GM12878 (cell line): ENCODE results near the gene ACACA. TPM values are rescaled to one million over a fixed set of nuclear protein-coding genes. Genes with fewer than 3 reads are reported as not detected.

Experiments used
- ATAC-seq: fragments of 200-7000 bp; cut with Tn5 transposase; 3 replicates; pipeline ENCODE4 v1.9.1; 2020; ENCODE audit warnings: mild to moderate bottlenecking, moderate library complexity
- BruUV-seq: library from RNA; stranded (reverse); fragments of 400-500 nt; replicated peaks from 2 replicates; lab custom pipeline; 2021; lab: Mats Ljungman, UMichigan
- CTCF ChIA-PET: fragments of 300-600 bp; sonication (Branson Sonifier 250); formaldehyde crosslinking; extraction: SDS; loops from one replicate; lab custom pipeline; 2021; ENCODE audit warnings: inconsistent platforms; lab: Yijun Ruan, JAX
- POLR2A ChIA-PET: fragments of 350-600 bp; formaldehyde crosslinking; extraction: SDS; loops from one replicate; lab custom pipeline; 2021; ENCODE audit warnings: inconsistent platforms; lab: Charles Lee
- RAD21 ChIA-PET: fragments of 300-600 bp; sonication (Branson Sonifier 250); formaldehyde crosslinking; loops from one replicate; lab custom pipeline; 2023; ENCODE audit warnings: antibody characterized with exemption; ENCODE audit not compliant: unreplicated experiment; lab: Charles Lee
- SMC1A ChIA-PET: fragments of 300-600 bp; sonication (Branson Sonifier 250); formaldehyde crosslinking; loops from one replicate; lab custom pipeline; 2023; ENCODE audit not compliant: unreplicated experiment, uncharacterized antibody; lab: Charles Lee
- DNase-seq: peaks from one replicate; pipeline ENCODE4 v3.0.0-alpha.2; 2011; ENCODE audit warnings: low read depth, low spot score
- FAIRE-seq: peaks from 3 replicates; lab custom pipeline; 2011; peaks lifted over from hg19 to GRCh38; lab: Jason Lieb, UNC
- H2AFZ ChIP-seq: 2 replicates; pipeline ENCODE4 v1.6.0; 2011; ENCODE audit warnings: low read depth, low read length, control low read depth; ENCODE audit not compliant: control insufficient read depth
- H3K27ac ChIP-seq: 2 replicates; pipeline ENCODE4 v1.5.1; 2011; ENCODE audit warnings: control low read depth; ENCODE audit not compliant: control insufficient read depth, insufficient read depth
- H3K27me3 ChIP-seq, 2 experiments: replicated peaks in 1 of 2; 2 replicates each; pipeline versions ENCODE4 v1.6.0 to v1.6.1; 2011; ENCODE audit warnings: low read length in 1 of 2; ENCODE audit not compliant: control insufficient read depth in 2 of 2, insufficient read depth in 2 of 2
- H3K36me3 ChIP-seq, 2 experiments: 2 replicates each; pipeline ENCODE4 v1.5.1; 2011; ENCODE audit warnings: low read length in 1 of 2; ENCODE audit not compliant: control insufficient read depth in 2 of 2, insufficient read depth in 2 of 2
- H3K4me1 ChIP-seq: 2 replicates; pipeline ENCODE4 v1.6.1; 2011; ENCODE audit warnings: mild to moderate bottlenecking, low read length, moderate library complexity, mixed read lengths; ENCODE audit not compliant: control insufficient read depth, insufficient read depth
- H3K4me2 ChIP-seq: 2 replicates; pipeline ENCODE4 v1.6.0; 2011; ENCODE audit warnings: control low read depth; ENCODE audit not compliant: control insufficient read depth, insufficient read depth
- H3K4me3 ChIP-seq: fragments of 200-600 bp; sonication (generic); 2 replicates; pipeline ENCODE4 v1.5.1; 2016
- H3K79me2 ChIP-seq: 2 replicates; pipeline ENCODE4 v1.6.0; 2011; ENCODE audit warnings: low read length; ENCODE audit not compliant: control insufficient read depth, insufficient read depth
- H3K9ac ChIP-seq: 2 replicates; pipeline ENCODE4 v1.8.0; 2011; ENCODE audit warnings: low read length, control low read depth, mixed read lengths; ENCODE audit not compliant: control insufficient read depth, insufficient read depth
- H3K9me3 ChIP-seq: replicated peaks from 3 replicates; pipeline ENCODE4 v1.5.1; 2011; ENCODE audit warnings: mild to moderate bottlenecking, low read length; ENCODE audit not compliant: control insufficient read depth, insufficient read depth
- H4K20me1 ChIP-seq: 2 replicates; pipeline ENCODE4 v1.6.0; 2011; ENCODE audit not compliant: control insufficient read depth, insufficient read depth
- ATF3 ChIP-seq: IDR thresholded peaks from 2 replicates; pipeline ENCODE4 v1.6.1; 2011; ENCODE audit warnings: low read depth, mild to moderate bottlenecking, low read length, moderate library complexity, borderline replicate concordance; ENCODE audit errors: extremely low read depth
- CEBPB ChIP-seq, 2 experiments: fragments of 150-350 bp in 1 of 2; IDR thresholded peaks; 2 replicates each; pipeline ENCODE4 v1.6.1; 2012 to 2014; ENCODE audit warnings: low read depth in 2 of 2, low read length in 2 of 2, borderline replicate concordance in 1 of 2, inconsistent platforms in 1 of 2
- EZH2 ChIP-seq: IDR thresholded peaks from 2 replicates; pipeline ENCODE4 v1.6.1; 2012; ENCODE audit warnings: low read depth, mild to moderate bottlenecking, control low read depth, inconsistent platforms, low read length, borderline replicate concordance; ENCODE audit not compliant: control insufficient read depth
- MEF2A ChIP-seq: IDR thresholded peaks from 2 replicates; pipeline ENCODE4 v1.6.1; 2011; ENCODE audit warnings: low read depth, mild to moderate bottlenecking, low read length, moderate library complexity; ENCODE audit not compliant: insufficient read depth
- MYC ChIP-seq: IDR thresholded peaks from 2 replicates; pipeline ENCODE4 v1.6.1; 2011; ENCODE audit warnings: mild to moderate bottlenecking, low read length, moderate library complexity, inconsistent platforms; ENCODE audit not compliant: insufficient read depth, insufficient replicate concordance, insufficient read length, severe bottlenecking
- PAX8 ChIP-seq: fragments of 450-650 bp; IDR thresholded peaks from 2 replicates; pipeline ENCODE4 v1.6.1; 2017; ENCODE audit warnings: mild to moderate bottlenecking, moderate library complexity
- RAD21 ChIP-seq: IDR thresholded peaks from 2 replicates; pipeline ENCODE4 v1.6.1; 2011; ENCODE audit warnings: mild to moderate bottlenecking, low read depth, low read length, moderate library complexity; ENCODE audit not compliant: insufficient read depth
- RUNX3 ChIP-seq: IDR thresholded peaks from 2 replicates; pipeline ENCODE4 v1.6.1; 2012; ENCODE audit warnings: low read length, inconsistent platforms
- TCF12 ChIP-seq: IDR thresholded peaks from 2 replicates; pipeline ENCODE4 v1.6.1; 2011; ENCODE audit warnings: low read depth, mild to moderate bottlenecking, low read length
- USF1 ChIP-seq: IDR thresholded peaks from 2 replicates; pipeline ENCODE4 v1.6.1; 2011; ENCODE audit warnings: borderline replicate concordance, low read depth, mild to moderate bottlenecking, moderate library complexity, mixed read lengths, low read length; ENCODE audit not compliant: insufficient read depth; ENCODE audit errors: extremely low read length
- YY1 ChIP-seq: IDR thresholded peaks from 2 replicates; pipeline ENCODE4 v1.6.1; 2011; ENCODE audit warnings: low read depth, mild to moderate bottlenecking, low read length
- ZBTB40 ChIP-seq: fragments of 450-650 bp; IDR thresholded peaks from 2 replicates; pipeline ENCODE4 v1.6.1; 2016; ENCODE audit warnings: mild to moderate bottlenecking, moderate library complexity, borderline replicate concordance
- ZNF274 ChIP-seq: IDR thresholded peaks from one replicate; pipeline ENCODE4 v1.8.0; 2011; ENCODE audit not compliant: insufficient read length, insufficient read depth
- ZZZ3 ChIP-seq: IDR thresholded peaks from 2 replicates; pipeline ENCODE4 v1.6.1; 2011; ENCODE audit warnings: low read depth; ENCODE audit not compliant: control insufficient read depth, insufficient read length
- WGBS: methylation state at CpG from one replicate; pipeline ENCODE4 v1.1.6; 2016; ENCODE audit warnings: low lambda C conversion rate; ENCODE audit not compliant: insufficient replicate concordance, insufficient coverage; ENCODE audit errors: missing lambda C conversion rate; 5-methylcytosine and 5-hydroxymethylcytosine counted together
- in situ Hi-C: fragments of 300-500 bp; cut with MboI; formaldehyde crosslinking; loops from 9 replicates; pipeline ENCODE4 v1.14.3; 2018; ENCODE audit warnings: mixed read lengths
- intact Hi-C: fragments of 100-400 bp; cut with micrococcal nuclease; formaldehyde crosslinking; loops from one replicate; pipeline ENCODE4 v1.14.2; 2022; ENCODE audit not compliant: unreplicated experiment
- polyA plus RNA-seq, 11 experiments: library from polyadenylated mRNA; depleted of rRNA in 4 of 11; unstranded in 6 of 11; stranded (reverse) in 5 of 11; fragments of >200 nt; fragmentation: Nextera tagmentation in 4 of 11; fragmentation: Illumina TruSeq in 1 of 11; extraction: Ambion mirVana in 4 of 11; extraction: Trizol in 1 of 11; gene quantifications; 1 replicate in 1 of 11; 2 replicates in 10 of 11; pipeline versions ENCODE4 v1.2.1 to v1.2.3, GENCODE V29; 2011 to 2016; ENCODE audit warnings: inconsistent platforms in 2 of 11, missing spikeins in 2 of 11, low read depth in 1 of 11
- total RNA-seq, 4 experiments: library from RNA; depleted of rRNA in 3 of 4; stranded (reverse); fragments of >200 nt in 3 of 4; fragmentation: Illumina TruSeq in 1 of 4; extraction: Trizol in 1 of 4; gene quantifications; 2 replicates each; pipeline versions ENCODE4 v1.2.1 to v1.2.3, GENCODE V29; 2013 to 2021

The ACACA gene
- total and polyA plus RNA-seq, 10 of the 15 experiments (the other 5 are each of a cell fraction or from before 2014, with no cell fraction given): 12.9 to 74.2 (median 32.0) TPM

GRCh38 chr17:37233036-37233435, 173.6 kb downstream of the ACACA start:
- WGBS: 93% methylated on average over 11 of the region's 11 CpGs
- H3K4me1 ChIP-seq: no peaks in the 10 kb centered on the region
- TF ChIP-seq RAD21 (no peak), YY1 (no peak), EZH2 (no peak), RUNX3 (no peak), ZBTB40 (no peak), PAX8 (no peak), MEF2A (no peak), ZZZ3 (no peak), CEBPB (IDR thresholded peaks at IDR 0.05; ENCODE audit: borderline replicate concordance in 1 of 2, low read depth in 2 of 2, low read length in 2 of 2) (no peak), ZNF274 (no peak), ATF3 (no peak), MYC (no peak), USF1 (no peak), TCF12 (no peak)
- H3K9me3 ChIP-seq: no peaks in the 10 kb centered on the region
- no peaks in the 10 kb centered on the region for H3K27me3 ChIP-seq
- H3K9ac ChIP-seq: no peak overlapping the region
- FAIRE-seq (no peak), ATAC-seq (no peak), DNase-seq (no peak)
- no TSS peak for BruUV-seq
- no peaks in the 10 kb centered on the region for H3K79me2 ChIP-seq
- H3K36me3 ChIP-seq: peaks cover 2 to 3% of the 10 kb centered on the region in 2 experiments; a peak in 2 of 4 replicates
- no peak overlapping the region for H3K4me3 ChIP-seq
- in situ Hi-C loops: loop anchor here (25.0 kb wide), 1 partner anchor 621 kb away; the partner anchor contains the start of gene MRM1
- ChIA-PET SMC1A (interaction anchor here (0.9 to 2.2 kb wide), 6 partner anchors 8 to 185 kb away, joined by 3 to 8 read pairs (median 4); no protein-coding TSS in a partner anchor), CTCF (interaction anchor here (0.8 to 2.1 kb wide), 4 partner anchors 14 to 185 kb away, joined by 3 to 4 read pairs (median 4); no protein-coding TSS in a partner anchor), RAD21 (no interaction called here), POLR2A (interaction anchor here (0.7 kb wide), 1 partner anchor 127 kb away, joined by 3 read pairs; no protein-coding TSS in a partner anchor)
- H4K20me1 ChIP-seq: no peaks in the 10 kb centered on the region
- no peak overlapping the region for H3K27ac ChIP-seq
- no peak overlapping the region for H3K4me2 ChIP-seq
- intact Hi-C loops: no loop called here
- H2AFZ ChIP-seq: no peak overlapping the region
